ENCODE data around the gene ISL2. TPM values are rescaled to one million over a fixed set of nuclear protein-coding genes. Genes with fewer than 3 reads are reported as not detected.

The ISL2 gene
- total RNA-seq, 1 experiment from 2014 or later = 0.15 TPM

GRCh38 chr15:76313731-76314130 is 22.8 kb upstream of the ISL2 start:
- Mint-ChIP-seq H3K9me3 (peaks cover 0 to 3% of the 10 kb centered on the region in 2 experiments; a peak in 2 of 5 replicates), H3K27me3 (ENCODE audit: low read depth) (peaks cover 21% of the 10 kb centered on the region), H3K36me3 (ENCODE audit: insufficient read depth in 1 of 3, low read depth in 3 of 3) (no peaks in the 10 kb centered on the region; a peak in 3 of 7 replicates), H3K4me3 (no peak overlapping the region), H3K27ac (no peak overlapping the region), H3K4me1 (peaks cover 16 to 17% of the 10 kb centered on the region in 2 experiments)
- Histone ChIP-seq H2BK12ac (ENCODE audit: insufficient read length, low read depth, low read length) (no peak overlapping the region), H4K5ac (ENCODE audit: insufficient read length, low read depth, low read length) (no peak overlapping the region), H3K4me2 (ENCODE audit: insufficient read depth, insufficient read length, low read length) (no peak overlapping the region), H2BK15ac (ENCODE audit: low read depth, low read length) (no peak overlapping the region), H2BK20ac (ENCODE audit: low read depth, low read length, poor library complexity, severe bottlenecking) (no peak overlapping the region), H3K9me3 (ENCODE audit: control insufficient read depth, low read depth, low read length) (no peaks in the 10 kb centered on the region), H4K20me1 (ENCODE audit: control insufficient read depth, insufficient read depth, insufficient read length) (no peaks in the 10 kb centered on the region), H3K56ac (ENCODE audit: insufficient read length, low read depth, low read length) (no peak overlapping the region), H3K18ac (ENCODE audit: insufficient read length, low read depth, low read length) (no peak overlapping the region), H3K79me1 (ENCODE audit: insufficient read depth, low read depth, low read length, poor library complexity, severe bottlenecking) (no peaks in the 10 kb centered on the region), H2AK5ac (ENCODE audit: insufficient read length, low read length) (no peak overlapping the region), H2BK5ac (ENCODE audit: insufficient read length, low read length) (no peak overlapping the region), H3K9ac (ENCODE audit: extremely low read depth, insufficient read length, low read length) (no peak overlapping the region), H3K27me3 (ENCODE audit: insufficient read depth, low read length) (no peaks in the 10 kb centered on the region), H3K4me1 (ENCODE audit: insufficient read depth, low read length) (no peaks in the 10 kb centered on the region), H2AFZ (ENCODE audit: low read length) (no peak overlapping the region), H4K91ac (ENCODE audit: insufficient read length, low read depth, low read length) (no peak overlapping the region), H3K79me2 (ENCODE audit: insufficient read depth, low read length) (no peaks in the 10 kb centered on the region), H3K4ac (ENCODE audit: low read depth, low read length) (no peak overlapping the region), H4K8ac (replicated peaks; ENCODE audit: insufficient read length, low read depth, low read length) (no peak overlapping the region), H3K27ac (ENCODE audit: insufficient read length, low read depth, low read length) (no peak overlapping the region), H3K14ac (ENCODE audit: insufficient read depth, low read length) (no peak overlapping the region), H3T11ph (ENCODE audit: low read length) (no peak overlapping the region), H3K23me2 (ENCODE audit: insufficient read length, low read depth, low read length, poor library complexity, severe bottlenecking) (peaks cover 5% of the 10 kb centered on the region), H2BK120ac (ENCODE audit: low read depth, low read length, poor library complexity, severe bottlenecking) (no peak overlapping the region), H3K23ac (ENCODE audit: insufficient read length, low read depth, low read length) (no peak overlapping the region)
- no peak for TF ChIP-seq CTCF (conservative IDR thresholded peaks at IDR 0.05)
- no peak for DNase-seq
- no CpG with 5 or more reads among the region's 5 CpGs for WGBS (ENCODE audit: extremely low coverage, insufficient read length, low lambda C conversion rate)

Data from H9 (cell line).